Adrenal gland (tissue), 5 donors: Measurements from ENCODE around the gene CHRD.

Experiments
- POLR2A ChIP-seq, 2 donors: fragments of 450-650 bp; IDR thresholded peaks; one replicate each; pipeline ENCODE4 v1.6.1; 2017; ENCODE audit warnings: antibody characterized with exemption in 2 of 2, mild to moderate bottlenecking in 2 of 2, moderate library complexity in 1 of 2
- TF ChIP-seq, protein P1 (sequence below), 6 experiments: fragments of 450-650 bp in 4 of 6; fragments of 200-600 bp in 2 of 6; sonication (generic) in 1 of 6; IDR thresholded peaks; 1 replicate in 5 of 6; 2 replicates in 1 of 6; pipeline versions ENCODE4 v1.5.1 to v1.8.0; 2016 to 2021; ENCODE audit warnings: antibody characterized with exemption in 6 of 6, mild to moderate bottlenecking in 2 of 6, moderate library complexity in 1 of 6
- donor health status: DM: no; HTN: no; CAD: no.

DNA sequence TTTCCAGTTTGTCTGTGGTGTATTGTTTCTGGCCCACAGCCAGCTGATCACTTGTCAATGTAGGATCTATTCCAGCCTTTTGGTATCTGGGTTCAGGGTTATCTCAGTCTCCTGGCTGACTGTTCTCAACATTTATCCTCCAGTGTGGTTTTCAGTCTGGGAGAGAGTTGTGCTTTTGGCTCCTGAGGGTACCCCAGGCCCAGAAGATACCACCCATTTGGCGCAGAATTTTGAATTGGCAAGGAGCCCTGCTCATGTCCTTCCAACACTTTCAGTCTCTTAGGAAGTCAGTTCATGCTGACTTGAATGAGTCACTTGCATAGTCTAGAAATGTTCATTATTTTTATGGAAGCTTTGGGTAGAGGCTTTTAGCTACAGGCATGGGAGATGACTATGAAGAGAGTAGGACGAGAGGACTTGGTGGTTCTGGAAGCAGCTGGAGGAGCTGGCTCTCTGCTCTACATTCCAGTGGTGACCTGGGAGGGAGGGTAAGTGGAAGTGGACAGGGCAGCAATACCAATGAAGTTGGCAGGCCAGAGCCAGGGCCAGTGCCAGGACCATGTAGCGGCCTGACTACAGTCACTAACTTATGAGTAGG, 11.2 kb upstream of the CHRD start:
- TF ChIP-seq, protein P1, sequence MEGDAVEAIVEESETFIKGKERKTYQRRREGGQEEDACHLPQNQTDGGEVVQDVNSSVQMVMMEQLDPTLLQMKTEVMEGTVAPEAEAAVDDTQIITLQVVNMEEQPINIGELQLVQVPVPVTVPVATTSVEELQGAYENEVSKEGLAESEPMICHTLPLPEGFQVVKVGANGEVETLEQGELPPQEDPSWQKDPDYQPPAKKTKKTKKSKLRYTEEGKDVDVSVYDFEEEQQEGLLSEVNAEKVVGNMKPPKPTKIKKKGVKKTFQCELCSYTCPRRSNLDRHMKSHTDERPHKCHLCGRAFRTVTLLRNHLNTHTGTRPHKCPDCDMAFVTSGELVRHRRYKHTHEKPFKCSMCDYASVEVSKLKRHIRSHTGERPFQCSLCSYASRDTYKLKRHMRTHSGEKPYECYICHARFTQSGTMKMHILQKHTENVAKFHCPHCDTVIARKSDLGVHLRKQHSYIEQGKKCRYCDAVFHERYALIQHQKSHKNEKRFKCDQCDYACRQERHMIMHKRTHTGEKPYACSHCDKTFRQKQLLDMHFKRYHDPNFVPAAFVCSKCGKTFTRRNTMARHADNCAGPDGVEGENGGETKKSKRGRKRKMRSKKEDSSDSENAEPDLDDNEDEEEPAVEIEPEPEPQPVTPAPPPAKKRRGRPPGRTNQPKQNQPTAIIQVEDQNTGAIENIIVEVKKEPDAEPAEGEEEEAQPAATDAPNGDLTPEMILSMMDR (IDR thresholded peaks at IDR 0.05): no peak
- no peak for TF ChIP-seq POLR2A (IDR thresholded peaks at IDR 0.05)
